WERI-Rb-1 (cell line): Measurements from ENCODE around the gene GRID1.

ENCODE experiments used
- DNase-seq: peaks from one replicate; pipeline ENCODE4 v3.0.0-alpha.2; 2020
- H3K27ac ChIP-seq: fragments of 250-450 bp; sonication (Bioruptor Pico); 2 replicates; pipeline ENCODE4 v1.5.1; 2020; ENCODE audit warnings: mild to moderate bottlenecking, moderate library complexity
- H3K27me3 ChIP-seq: fragments of 250-450 bp; sonication (Bioruptor Pico); 2 replicates; pipeline ENCODE4 v1.5.1; 2021; ENCODE audit warnings: mild to moderate bottlenecking, low read depth, moderate library complexity; ENCODE audit not compliant: insufficient read depth, severe bottlenecking
- H3K36me3 ChIP-seq: fragments of 250-450 bp; sonication (Bioruptor Pico); 2 replicates; pipeline ENCODE4 v1.5.1; 2020; ENCODE audit warnings: mild to moderate bottlenecking, moderate library complexity
- H3K4me3 ChIP-seq: 2 replicates; pipeline ENCODE4 v1.5.1; 2011; ENCODE audit warnings: low read depth, mild to moderate bottlenecking, control low read depth, low read length
- H3K9me3 ChIP-seq: fragments of 250-450 bp; sonication (Bioruptor Pico); 2 replicates; pipeline ENCODE4 v1.5.1; 2021; ENCODE audit warnings: mild to moderate bottlenecking, moderate library complexity; ENCODE audit not compliant: severe bottlenecking
- TF ChIP-seq, protein P1 (sequence below): IDR thresholded peaks from 2 replicates; pipeline ENCODE4 v1.5.1; 2011; ENCODE audit warnings: low read depth, mild to moderate bottlenecking, control low read depth, inconsistent platforms, low read length

Gene GRID1

GRCh38 chr10:85831422-85831821 lies 535.2 kb downstream of the GRID1 start:
- H3K27me3 ChIP-seq: no peaks in the 10 kb centered on the region
- DNase-seq: no peak
- no peaks in the 10 kb centered on the region for H3K9me3 ChIP-seq
- no peaks in the 10 kb centered on the region for H3K36me3 ChIP-seq
- H3K27ac ChIP-seq: no peak overlapping the region
- TF ChIP-seq, protein P1, sequence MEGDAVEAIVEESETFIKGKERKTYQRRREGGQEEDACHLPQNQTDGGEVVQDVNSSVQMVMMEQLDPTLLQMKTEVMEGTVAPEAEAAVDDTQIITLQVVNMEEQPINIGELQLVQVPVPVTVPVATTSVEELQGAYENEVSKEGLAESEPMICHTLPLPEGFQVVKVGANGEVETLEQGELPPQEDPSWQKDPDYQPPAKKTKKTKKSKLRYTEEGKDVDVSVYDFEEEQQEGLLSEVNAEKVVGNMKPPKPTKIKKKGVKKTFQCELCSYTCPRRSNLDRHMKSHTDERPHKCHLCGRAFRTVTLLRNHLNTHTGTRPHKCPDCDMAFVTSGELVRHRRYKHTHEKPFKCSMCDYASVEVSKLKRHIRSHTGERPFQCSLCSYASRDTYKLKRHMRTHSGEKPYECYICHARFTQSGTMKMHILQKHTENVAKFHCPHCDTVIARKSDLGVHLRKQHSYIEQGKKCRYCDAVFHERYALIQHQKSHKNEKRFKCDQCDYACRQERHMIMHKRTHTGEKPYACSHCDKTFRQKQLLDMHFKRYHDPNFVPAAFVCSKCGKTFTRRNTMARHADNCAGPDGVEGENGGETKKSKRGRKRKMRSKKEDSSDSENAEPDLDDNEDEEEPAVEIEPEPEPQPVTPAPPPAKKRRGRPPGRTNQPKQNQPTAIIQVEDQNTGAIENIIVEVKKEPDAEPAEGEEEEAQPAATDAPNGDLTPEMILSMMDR: no peak
- H3K4me3 ChIP-seq: no peak overlapping the region

GRCh38 chr10:85826377-85826776 lies 540.2 kb downstream of the GRID1 start:
- no peak for DNase-seq
- H3K27ac ChIP-seq: no peak overlapping the region
- H3K4me3 ChIP-seq: no peak overlapping the region
- no peaks in the 10 kb centered on the region for H3K36me3 ChIP-seq
- TF ChIP-seq, protein P1: no peak
- H3K27me3 ChIP-seq: no peaks in the 10 kb centered on the region
- no peaks in the 10 kb centered on the region for H3K9me3 ChIP-seq

GRCh38 chr10:85811405-85811804 lies 555.2 kb downstream of the GRID1 start:
- peaks cover 17% of the 10 kb centered on the region for H3K9me3 ChIP-seq
- TF ChIP-seq, protein P1: no peak
- DNase-seq: no peak
- no peak overlapping the region for H3K4me3 ChIP-seq
- H3K27me3 ChIP-seq: no peaks in the 10 kb centered on the region
- H3K36me3 ChIP-seq: no peaks in the 10 kb centered on the region
- no peak overlapping the region for H3K27ac ChIP-seq

- Histone ChIP-seq H3K36me3 (no peaks in the 10 kb centered on the region), H3K9me3 (peaks cover 17% of the 10 kb centered on the region), H3K4me3 (no peak overlapping the region), H3K27ac (no peak overlapping the region), H3K27me3 (no peaks in the 10 kb centered on the region)
- DNase-seq: no peak
- TF ChIP-seq, protein P1: no peak
Measured at GRCh38 chr10:85810674-85811073, 555.9 kb downstream of the GRID1 start.

DNA sequence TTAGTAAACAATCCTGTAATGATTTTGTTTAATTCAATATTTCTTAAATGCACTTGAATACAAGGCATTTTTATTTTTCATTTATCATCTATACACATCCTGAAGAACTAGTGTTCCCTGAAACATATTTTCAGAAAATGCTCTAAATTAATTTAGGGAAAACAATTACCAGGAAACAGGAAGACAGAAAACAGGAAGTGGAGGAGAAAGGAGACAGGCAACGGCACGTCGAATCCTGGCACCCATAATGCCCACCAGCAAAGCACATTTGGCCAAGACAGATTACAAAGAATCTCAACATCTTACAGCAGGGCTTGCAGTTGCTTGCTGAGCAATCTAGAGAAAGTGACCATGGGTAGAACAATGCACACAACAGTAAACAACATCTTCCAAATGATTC lies 571.1 kb downstream of the GRID1 start:
- Histone ChIP-seq H3K27me3 (no peaks in the 10 kb centered on the region), H3K36me3 (no peaks in the 10 kb centered on the region), H3K9me3 (no peaks in the 10 kb centered on the region), H3K4me3 (no peak overlapping the region), H3K27ac (no peak overlapping the region)
- TF ChIP-seq, protein P1: no peak
- no peak for DNase-seq

DNA sequence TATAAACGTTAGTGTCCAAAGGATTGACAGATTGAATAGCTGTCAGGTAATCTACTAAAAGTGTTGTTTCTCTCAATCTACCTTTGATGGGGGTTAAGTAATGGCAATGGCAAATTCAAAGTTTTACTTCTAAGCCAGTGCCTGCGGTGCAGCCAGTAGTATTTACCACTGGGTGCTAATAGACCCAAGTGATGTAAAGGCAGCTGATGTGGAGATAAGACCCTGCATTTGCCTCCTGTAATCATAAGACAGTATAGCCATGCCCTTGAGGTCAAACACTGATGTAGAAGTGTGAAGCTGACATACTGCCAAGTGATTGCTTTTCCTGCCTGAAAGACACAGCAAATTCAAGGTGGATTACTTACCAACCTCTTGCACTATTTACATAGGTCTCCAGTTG lies 572.0 kb downstream of the GRID1 start:
- Histone ChIP-seq H3K4me3 (no peak overlapping the region), H3K27me3 (no peaks in the 10 kb centered on the region), H3K27ac (no peak overlapping the region), H3K9me3 (no peaks in the 10 kb centered on the region), H3K36me3 (no peaks in the 10 kb centered on the region)
- DNase-seq: no peak
- TF ChIP-seq, protein P1: no peak
